Cerebellar cortex (tissue), 1 donor: ENCODE measurements around the gene ACOT6.
"Not testable (repeated sequence)": the region's sequence is repeated elsewhere in the genome, so short reads cannot be mapped to it uniquely, and the experiment has no call there.

Experiments
- DNase-seq: peaks from one replicate; pipeline ENCODE4 v3.0.0-alpha.2; 2015; ENCODE audit warnings: low spot score

The ACOT6 gene

GRCh38 chr14:73599499-73599898 is 12.8 kb upstream of the ACOT6 start:
- DNase-seq, result no peak

DNA sequence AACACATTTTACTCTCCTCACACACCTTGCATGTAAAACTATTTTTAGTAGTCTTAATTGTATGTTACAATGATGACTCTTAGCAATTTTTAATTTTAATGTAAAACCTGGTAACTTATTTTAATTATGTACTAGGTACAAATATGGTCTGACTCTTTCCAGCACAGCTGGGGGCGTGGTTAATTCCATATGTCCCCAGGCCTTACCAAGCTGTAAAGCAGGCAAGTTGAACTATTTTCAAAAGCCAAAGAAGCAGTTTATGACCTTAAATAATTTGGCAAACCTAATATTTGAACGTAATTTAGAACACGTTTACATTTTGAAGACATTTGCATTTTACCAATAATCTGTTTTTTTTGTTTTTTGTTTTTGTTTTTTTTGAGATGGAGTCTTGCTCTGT is 9.3 kb upstream of the ACOT6 start:
- no peak for DNase-seq

GRCh38 chr14:73606271-73606670 is 6.0 kb upstream of the ACOT6 start:
- DNase-seq, result no peak

DNA sequence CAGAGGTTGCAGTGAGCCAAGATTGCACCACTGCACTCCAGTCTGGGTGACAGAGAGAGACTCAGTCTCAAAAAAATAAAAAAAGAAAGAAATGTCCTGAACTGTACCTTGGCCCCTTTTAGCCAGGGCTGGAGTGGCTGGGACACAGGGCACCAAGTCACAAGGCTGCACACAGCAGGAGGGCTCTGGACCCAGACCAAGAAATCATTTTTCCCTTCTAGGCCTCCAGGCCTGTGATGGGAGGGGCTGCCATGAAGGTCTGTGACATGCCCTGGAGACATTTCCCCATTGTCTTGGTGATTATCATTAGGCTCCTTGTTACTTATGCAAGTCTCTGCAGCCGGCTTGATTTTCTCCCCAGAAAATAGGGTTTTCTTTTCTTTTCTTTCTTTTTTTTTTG is 5.1 kb upstream of the ACOT6 start:
- no peak for DNase-seq

DNA sequence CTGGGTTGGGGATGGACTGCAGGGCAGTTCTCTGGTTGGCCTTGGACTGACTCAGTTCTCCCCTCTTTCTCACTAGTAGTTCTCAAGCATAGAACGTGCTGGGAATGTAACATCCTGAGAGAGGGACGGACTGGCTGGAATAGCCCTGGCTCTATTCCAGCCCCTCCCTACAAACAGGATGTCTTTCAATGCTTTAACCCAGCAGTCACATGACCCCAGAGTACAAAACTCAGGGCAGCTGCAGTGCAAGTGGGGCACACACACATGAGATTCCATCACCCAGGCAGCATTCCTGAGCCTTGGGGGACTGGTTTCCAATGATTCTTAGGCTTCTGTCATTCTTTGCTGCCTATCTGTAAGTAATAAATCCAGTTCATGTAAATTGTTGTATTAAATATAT is 1.6 kb upstream of the ACOT6 start:
- DNase-seq, result no peak

- peak; percentile 42 for DNase-seq
These were observed 698 bp downstream of the ACOT6 start for GRCh38 chr14:73613046-73613383.

DNA sequence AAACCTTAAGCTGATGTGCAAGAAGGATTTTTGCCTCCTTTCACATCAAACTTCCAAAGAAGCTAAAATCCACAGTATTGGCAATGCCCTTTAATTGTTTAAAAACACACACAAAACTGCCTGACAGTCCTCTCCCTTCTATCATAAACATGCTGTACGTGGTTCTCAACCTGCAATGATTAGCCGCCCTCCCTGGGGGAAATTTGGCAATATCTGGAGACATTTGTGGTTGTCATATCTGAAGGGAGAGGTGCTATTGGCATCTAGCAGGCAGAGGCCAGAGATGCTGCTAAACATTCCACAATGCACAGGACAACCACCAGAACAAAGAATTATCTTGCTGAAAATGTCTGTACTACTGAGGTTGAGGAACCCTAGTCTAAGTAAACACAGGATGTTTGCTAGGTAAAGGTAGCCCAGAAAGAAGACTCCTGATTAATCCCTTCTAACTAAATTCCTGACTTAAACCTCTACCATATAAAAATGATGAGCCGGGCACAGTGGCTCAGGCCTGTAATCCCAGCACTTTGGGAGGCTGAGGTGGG is 1.2 kb downstream of the ACOT6 start:
- no peak for DNase-seq

DNA sequence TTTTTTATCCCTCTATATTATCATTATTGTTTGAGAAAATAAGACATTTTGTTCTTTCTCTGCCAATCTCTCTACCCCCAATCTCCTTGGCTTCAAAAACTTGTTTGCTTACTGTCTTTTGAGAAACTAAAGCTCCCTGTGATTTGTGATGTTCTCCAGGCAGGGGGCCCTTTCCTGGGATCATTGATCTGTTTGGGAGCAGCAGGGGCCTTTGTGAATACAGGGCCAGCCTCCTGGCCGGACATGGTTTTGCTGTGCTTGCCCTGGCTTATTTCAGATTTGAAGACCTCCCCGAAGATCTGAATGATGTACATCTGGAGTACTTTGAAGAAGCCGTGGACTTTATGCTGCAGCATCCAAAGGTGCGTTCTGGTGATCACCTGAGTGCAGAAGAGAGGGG is 4.5 kb downstream of the ACOT6 start:
- DNase-seq, result no peak

- DNase-seq, result no peak
These were observed 7.2 kb downstream of the ACOT6 start for GRCh38 chr14:73619524-73619923.

- DNase-seq, result no peak
These were observed 8.0 kb downstream of the ACOT6 start for GRCh38 chr14:73620268-73620667.

GRCh38 chr14:73623504-73624054 is 11.3 kb downstream of the ACOT6 start:
- DNase-seq, result no peak

GRCh38 chr14:73625706-73626105 is 13.4 kb downstream of the ACOT6 start:
- DNase-seq, result no peak

DNA sequence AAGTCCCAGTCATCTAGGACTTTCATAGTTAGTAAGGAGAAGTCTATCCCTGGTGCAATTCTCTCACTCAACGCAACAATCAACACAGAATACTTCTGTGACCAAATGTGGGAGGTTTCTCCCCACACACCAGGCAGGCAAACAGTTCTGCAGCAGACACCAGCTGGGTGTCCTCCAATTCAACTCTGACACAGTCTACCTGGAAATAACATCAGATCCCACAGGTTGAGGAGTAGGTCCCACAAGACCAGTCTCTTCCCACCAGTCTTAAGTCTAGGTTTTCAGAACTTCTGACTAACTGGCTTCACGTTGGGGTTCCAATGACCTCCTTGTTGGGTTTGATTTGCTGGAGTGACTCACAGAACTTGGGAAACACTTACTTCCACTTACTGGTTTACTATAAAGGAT is 14.8 kb downstream of the ACOT6 start:
- DNase-seq, result no peak

GRCh38 chr14:73630009-73630780 is 17.9 kb downstream of the ACOT6 start:
- DNase-seq, result no peak

DNA sequence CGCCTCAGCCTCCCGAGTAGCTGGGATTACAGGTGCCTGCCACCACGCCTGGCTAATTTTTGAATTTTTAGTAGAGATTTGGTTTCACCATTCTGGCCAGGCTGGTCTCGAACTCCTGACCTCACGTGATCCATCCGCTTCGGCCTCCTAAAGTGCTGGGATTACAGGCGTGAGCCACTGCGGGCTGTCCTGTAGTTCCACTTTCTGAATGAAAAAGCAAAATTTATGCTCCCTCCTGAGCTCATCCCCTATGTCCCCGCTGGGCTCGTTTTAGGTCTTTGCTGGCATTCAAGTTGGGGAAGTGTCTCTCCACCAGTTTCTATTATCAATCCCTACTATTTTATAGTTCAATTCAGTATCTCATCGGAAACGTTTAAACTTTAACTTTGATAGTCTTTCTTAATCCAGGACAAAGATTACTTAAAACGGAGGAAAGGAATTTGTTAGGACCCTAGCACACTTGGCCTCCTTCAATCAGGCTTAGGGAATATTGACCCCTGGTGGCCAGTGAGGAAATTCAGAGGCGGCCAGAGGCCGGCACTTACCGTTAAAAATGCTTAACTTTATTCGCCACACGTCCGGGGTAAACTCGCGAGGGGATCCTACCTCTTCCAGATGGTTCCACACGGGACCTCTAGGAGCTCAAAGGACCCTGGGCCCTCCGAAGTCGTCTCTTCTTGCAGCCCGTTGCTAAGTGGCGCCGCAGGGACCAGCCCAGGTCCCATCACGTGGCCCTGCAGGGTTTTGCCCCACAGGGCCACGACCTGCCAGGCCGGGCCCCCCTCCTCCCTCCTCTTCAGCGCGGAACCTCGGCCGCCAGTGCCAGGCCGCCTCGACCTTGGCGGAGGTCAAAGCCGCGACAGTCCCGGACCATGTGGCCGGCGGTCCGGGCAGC is 21.0 kb downstream of the ACOT6 start:
- DNase-seq, result peak; percentile 85

DNA sequence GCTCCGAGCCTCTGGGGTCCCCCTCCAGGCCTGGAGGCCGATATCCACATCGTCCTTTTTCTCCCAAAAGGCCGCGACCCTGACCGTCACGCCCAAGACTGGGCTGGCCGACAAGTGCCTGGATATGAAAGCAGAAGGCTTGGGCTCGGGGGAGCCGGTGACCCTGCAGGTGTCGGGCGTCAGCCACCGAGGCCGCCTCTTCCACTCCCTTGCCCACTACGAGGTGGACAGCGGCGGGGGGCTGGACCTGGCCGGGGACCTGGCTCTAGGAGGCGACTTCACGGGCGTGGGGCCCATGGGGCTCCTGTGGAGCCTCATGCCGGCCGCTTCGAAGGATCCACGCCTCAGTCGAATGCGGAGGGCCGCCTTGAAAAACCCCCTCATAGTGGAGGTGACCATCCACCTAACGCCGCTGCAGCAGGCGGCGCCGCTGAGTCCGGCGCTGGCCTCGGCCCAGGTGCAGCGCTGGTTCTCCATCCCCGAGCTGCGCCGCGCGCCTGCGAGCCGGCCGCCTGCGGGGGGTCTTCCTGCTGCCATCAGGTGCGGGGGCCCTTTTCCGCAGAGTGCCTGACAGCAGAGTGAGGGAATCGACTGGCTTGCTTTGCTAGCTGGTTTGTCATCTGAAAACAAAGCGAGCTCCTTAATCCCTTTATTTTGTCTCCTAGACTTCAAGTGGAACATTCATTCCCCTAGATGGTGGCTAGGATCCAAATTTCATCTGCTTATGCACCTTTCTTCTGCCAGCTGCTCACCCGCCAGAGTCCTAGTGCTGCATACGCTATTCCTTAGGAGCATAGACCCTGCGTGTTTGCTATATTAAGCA is 21.9 kb downstream of the ACOT6 start:
- peak; percentile 64 for DNase-seq

GRCh38 chr14:73636355-73636754 is 24.0 kb downstream of the ACOT6 start:
- DNase-seq, result not testable (repeated sequence)

DNA sequence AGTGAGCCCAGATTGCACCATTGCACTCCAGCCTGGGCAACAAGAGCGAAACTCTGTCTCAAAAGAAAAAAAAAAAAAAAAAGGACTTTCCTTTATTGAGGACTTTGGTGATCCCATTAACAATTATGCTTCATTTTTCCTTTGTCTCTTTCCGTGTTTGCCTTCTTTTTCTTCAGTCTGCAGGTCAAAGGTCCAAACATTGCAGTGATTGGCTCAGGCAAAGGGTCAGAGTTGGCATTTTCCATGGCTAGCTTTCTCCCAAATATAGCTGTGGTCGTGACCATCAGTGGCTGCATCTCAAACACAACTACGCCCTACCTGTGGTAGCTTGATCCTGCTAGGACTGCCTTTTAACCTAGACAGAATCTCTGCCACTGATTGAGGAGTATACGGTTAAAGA is 25.5 kb downstream of the ACOT6 start:
- DNase-seq, result no peak

DNA sequence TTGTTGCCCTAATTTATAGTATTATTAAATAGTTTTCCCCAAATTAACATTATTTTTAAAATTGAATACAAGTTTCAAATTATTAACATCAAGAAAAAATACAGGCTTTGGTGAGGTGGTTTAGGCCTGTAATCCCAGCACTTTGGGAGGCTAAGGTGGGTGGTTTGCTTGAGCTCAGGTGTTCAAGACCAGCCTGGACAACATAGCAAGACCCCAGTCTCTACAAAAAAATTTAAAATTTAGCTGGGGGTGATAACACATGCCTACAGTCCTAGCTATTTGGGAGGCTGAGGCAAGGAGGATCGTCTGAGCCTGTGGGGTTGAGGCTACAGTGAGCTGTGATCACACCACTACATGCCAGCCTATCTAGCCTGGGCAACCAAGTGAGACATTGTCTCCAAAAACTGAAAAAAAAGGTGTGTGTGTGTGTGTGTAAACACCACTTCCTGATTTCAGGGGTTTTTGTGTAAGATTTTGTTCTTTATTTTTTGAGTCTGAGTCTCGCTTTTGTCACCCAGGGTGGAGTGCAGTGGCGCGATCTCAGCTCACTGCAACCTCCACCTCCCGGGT is 28.6 kb downstream of the ACOT6 start:
- DNase-seq, result no peak

DNA sequence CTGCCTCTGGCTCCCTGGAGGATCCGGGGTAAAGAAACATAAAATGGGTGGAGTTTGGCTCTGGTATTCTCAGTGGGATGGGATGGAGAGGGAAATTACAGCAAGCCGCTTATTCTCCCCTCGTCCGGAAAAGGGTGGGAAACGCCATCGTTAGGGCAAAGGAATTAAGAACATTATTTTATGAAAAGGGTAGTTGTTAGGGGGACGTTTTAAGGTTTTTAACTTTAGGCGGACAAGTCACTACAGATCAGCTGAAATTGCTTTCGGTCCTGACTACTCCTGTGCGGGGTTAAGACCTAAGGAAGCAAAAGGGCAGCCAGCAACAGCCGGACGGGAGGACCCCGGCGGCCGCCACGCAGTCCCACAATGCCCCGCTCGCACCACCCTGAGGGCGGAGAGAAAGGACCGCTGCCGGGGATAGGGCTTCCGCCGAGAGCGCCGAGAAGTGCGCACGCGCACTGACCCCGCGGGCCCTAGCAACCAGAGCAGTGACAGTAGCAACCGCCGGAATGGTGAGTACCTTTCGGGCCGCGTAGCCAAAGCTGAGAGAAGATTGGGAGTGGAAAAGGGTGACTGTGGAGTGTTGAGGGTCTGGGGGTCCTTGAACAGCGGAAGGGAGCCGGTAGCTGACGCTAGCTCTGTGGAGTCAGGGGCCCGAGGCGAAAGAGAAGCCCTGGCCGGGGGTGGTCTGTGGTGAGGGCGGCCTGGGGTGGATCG is 32.4 kb downstream of the ACOT6 start, which contains the start of gene DNAL1:
Gene DNAL1 (plus strand): TSS at position 456 of the 717 bp plus-strand sequence. CDS start 54 bp downstream, at position 510.
- peak; percentile 92 for DNase-seq

DNA sequence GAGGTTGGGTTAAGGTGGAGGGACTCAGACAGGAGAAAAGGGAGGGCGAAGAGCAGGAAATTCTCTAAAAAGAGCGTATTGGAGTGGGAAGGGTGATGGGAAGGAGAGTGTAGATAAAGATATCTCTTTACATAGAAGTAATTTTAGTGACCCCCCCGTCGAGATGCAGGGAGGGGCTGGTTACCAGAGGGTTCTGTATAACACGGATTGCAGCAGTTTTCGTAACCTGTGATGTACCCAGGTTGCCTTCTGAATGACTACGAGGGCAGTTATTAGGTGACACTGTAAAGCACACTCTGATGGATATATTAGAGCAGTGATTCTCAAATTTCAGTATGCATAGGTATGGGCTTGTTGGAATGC is 32.9 kb downstream of the ACOT6 start:
- no peak for DNase-seq
